NOMO-1 treated with dmso at 0.1 percent for 144 hours (cell line): ENCODE data around the gene BMAL2.

Experiments used
- DNase-seq: peaks from one replicate; lab custom pipeline; 2025; ENCODE audit not compliant: unreplicated experiment; lab: John Stamatoyannopoulos, UW

BMAL2 gene

GRCh38 chr12:27332714-27333402 lies at the start of gene BMAL2:
Gene BMAL2 (plus strand): TSS chr12:27332836. CDS start chr12:27333073, 237 bp downstream.
- no peak for DNase-seq

GRCh38 chr12:27284021-27284420 lies 48.6 kb upstream of the BMAL2 start:
- DNase-seq: no peak

GRCh38 chr12:27284751-27285150 lies 47.9 kb upstream of the BMAL2 start:
- DNase-seq: no peak

GRCh38 chr12:27285403-27285802 lies 47.2 kb upstream of the BMAL2 start:
- DNase-seq: no peak

GRCh38 chr12:27289414-27289813 lies 43.2 kb upstream of the BMAL2 start:
- no peak for DNase-seq

GRCh38 chr12:27290501-27291168 lies 42.0 kb upstream of the BMAL2 start:
- no peak for DNase-seq

- DNase-seq: no peak
Measured at GRCh38 chr12:27291862-27292261, 40.8 kb upstream of the BMAL2 start.

- DNase-seq: no peak
Measured at GRCh38 chr12:27292718-27293117, 39.9 kb upstream of the BMAL2 start.

GRCh38 chr12:27293463-27293862 lies 39.2 kb upstream of the BMAL2 start:
- no peak for DNase-seq

GRCh38 chr12:27296674-27297073 lies 36.0 kb upstream of the BMAL2 start:
- no peak for DNase-seq

GRCh38 chr12:27297566-27297965 lies 35.1 kb upstream of the BMAL2 start:
- no peak for DNase-seq

- DNase-seq: no peak
Measured at GRCh38 chr12:27299102-27299501, 33.5 kb upstream of the BMAL2 start.

GRCh38 chr12:27300226-27300625 lies 32.4 kb upstream of the BMAL2 start:
- no peak for DNase-seq

- DNase-seq: no peak
Measured at GRCh38 chr12:27303139-27304111, 29.2 kb upstream of the BMAL2 start.

- DNase-seq: no peak
Measured at GRCh38 chr12:27304856-27305255, 27.8 kb upstream of the BMAL2 start.

GRCh38 chr12:27305673-27306456 lies 26.8 kb upstream of the BMAL2 start:
- DNase-seq: peak; percentile 18

- no peak for DNase-seq
Measured at GRCh38 chr12:27309293-27309994, 23.2 kb upstream of the BMAL2 start.

- DNase-seq: no peak
Measured at GRCh38 chr12:27309995-27310315, 22.7 kb upstream of the BMAL2 start.

GRCh38 chr12:27316947-27317346 lies 15.7 kb upstream of the BMAL2 start:
- no peak for DNase-seq

- no peak for DNase-seq
Measured at GRCh38 chr12:27319409-27319808, 13.2 kb upstream of the BMAL2 start.
